GM12892 (cell line): ENCODE data around the gene POU6F2.

Experiments
- POLR2A ChIP-seq: IDR thresholded peaks from 2 replicates; pipeline ENCODE4 v1.6.1; 2011; ENCODE audit warnings: low read depth, low read length, control low read depth
- POLR2AphosphoS5 ChIP-seq: IDR thresholded peaks from 2 replicates; pipeline ENCODE4 v1.6.1; 2011; ENCODE audit warnings: low read depth, low read length, control low read depth

- TF ChIP-seq POLR2A (no peak), POLR2AphosphoS5 (no peak)
These were observed 455.8 kb downstream of the POU6F2 start for GRCh38 chr7:39433550-39433949.
